ENCODE measurements around the gene DRGX. TPM values are rescaled to one million over a fixed set of nuclear protein-coding genes. Genes with fewer than 3 reads are reported as not detected.

DRGX gene
- total and polyA plus RNA-seq, 2 of the 13 experiments (the other 11 are each of a cell fraction or from before 2014, with no cell fraction given): not detected

GRCh38 chr10:49414496-49414895 is 18.6 kb upstream of the DRGX start:
- intact Hi-C loops (cut with micrococcal nuclease; ENCODE audit: unreplicated experiment): no loop called here
- TF ChIP-seq ZNF230 (CRISPR knock-in tag; IDR thresholded peaks at IDR 0.05) (no peak), ZNF431 (CRISPR knock-in tag; IDR thresholded peaks at IDR 0.05; ENCODE audit: borderline replicate concordance, low read depth) (no peak), SALL1 (CRISPR knock-in tag; IDR thresholded peaks at IDR 0.05) (no peak), ADNP (CRISPR knock-in tag; IDR thresholded peaks at IDR 0.05) (no peak), TFE3 (CRISPR knock-in tag; IDR thresholded peaks at IDR 0.05) (no peak), NFE2 (CRISPR knock-in tag; IDR thresholded peaks at IDR 0.05) (no peak), SCMH1 (CRISPR knock-in tag; IDR thresholded peaks at IDR 0.05; ENCODE audit: borderline replicate concordance) (no peak), ZIK1 (CRISPR knock-in tag; IDR thresholded peaks at IDR 0.05; ENCODE audit: borderline replicate concordance, low read depth) (no peak), ZNF770 (CRISPR knock-in tag; IDR thresholded peaks at IDR 0.05) (no peak), ISX (CRISPR knock-in tag; conservative IDR thresholded peaks at IDR 0.05) (no peak), ZSCAN21 (CRISPR knock-in tag; IDR thresholded peaks at IDR 0.05; ENCODE audit: borderline replicate concordance) (no peak), MTF1 (CRISPR knock-in tag; IDR thresholded peaks at IDR 0.05) (no peak)
- Histone ChIP-seq H3K27me3 (ENCODE audit: control insufficient read depth in 1 of 2, insufficient read depth in 2 of 2, low read length in 2 of 2) (peaks cover 2 to 22% of the 10 kb centered on the region in 2 experiments; a peak in 3 of 5 replicates), H3K9me3 (ENCODE audit: low read length) (no peaks in the 10 kb centered on the region), H3K79me2 (ENCODE audit: insufficient read depth, low read length) (no peaks in the 10 kb centered on the region), H3K4me1 (ENCODE audit: insufficient read depth, low read length) (no peaks in the 10 kb centered on the region), H3K9ac (ENCODE audit: insufficient read depth, low read depth, low read length) (no peak overlapping the region), H2AFZ (ENCODE audit: low read length) (no peak overlapping the region), H3K27ac (ENCODE audit: extremely low read length, insufficient read depth, low read length) (no peak overlapping the region), H3K36me3 (replicated peaks in 1 of 2; ENCODE audit: control insufficient read depth in 1 of 2, insufficient read depth in 2 of 2, low read length in 2 of 2) (no peaks in the 10 kb centered on the region), H3K4me2 (ENCODE audit: low read depth, low read length) (no peak overlapping the region), H3K4me3 (replicated peaks in 1 of 3; ENCODE audit: insufficient read depth in 1 of 3, low read depth in 2 of 3, low read length in 3 of 3) (no peak overlapping the region), H4K20me1 (ENCODE audit: insufficient read depth, low read length) (no peaks in the 10 kb centered on the region)
- in situ Hi-C loops (cut with HindIII; ENCODE audit: extremely low pct_ligation_motif_present, low pct_unique_long_range_greater_than_20kb): no loop called here
- no peak for FAIRE-seq
- POLR2A ChIA-PET: no interaction called here
- DNase-seq (ENCODE audit: low spot score): no peak
- CTCF ChIA-PET (ENCODE audit: low intra/inter-chr PET ratio, low total read pairs): no interaction called here
- no TSS peak for BruUV-seq (replicated peaks)
- no peak for ATAC-seq
- WGBS (ENCODE audit: low lambda C conversion rate): 9% methylated on average over 2 of the region's 2 CpGs

Measured in HepG2 (cell line).